Gastroesophageal sphincter (tissue), 4 donors: Measurements from ENCODE around the gene CLASRP. TPM values are rescaled to one million over a fixed set of nuclear protein-coding genes. Genes with fewer than 3 reads are reported as not detected.
A peak's percentile ranks its signal among the peaks of the same experiment; 100 is the strongest.
"Not testable (repeated sequence)": the region's sequence is repeated elsewhere in the genome, so short reads cannot be mapped to it uniquely, and the experiment has no call there.

Experiments used
- ATAC-seq: fragments of 150-250 bp; one replicate; pipeline ENCODE4 v1.9.1; 2016; ENCODE audit warnings: mild to moderate bottlenecking, moderate library complexity
- H3K27ac ChIP-seq, 4 donors: fragments of 200-600 bp; sonication (generic) in 3 of 4; 1 replicate in 3 of 4; 2 replicates in 1 of 4; pipeline ENCODE4 v1.5.1; 2016 to 2019
- H3K27me3 ChIP-seq: fragments of 200-600 bp; sonication (generic); one replicate; pipeline ENCODE4 v1.5.1; 2019
- H3K36me3 ChIP-seq, 2 donors: fragments of 200-600 bp; sonication (generic); one replicate each; pipeline ENCODE4 v1.5.1; 2019; ENCODE audit warnings: control low read depth in 1 of 2
- H3K4me1 ChIP-seq, 3 donors: fragments of 200-600 bp; sonication (generic); 1 replicate in 2 of 3; 2 replicates in 1 of 3; pipeline ENCODE4 v1.5.1; 2016 to 2019; ENCODE audit warnings: control low read depth in 2 of 3
- H3K4me3 ChIP-seq, 2 donors: fragments of 200-600 bp; sonication (generic); one replicate each; pipeline ENCODE4 v1.5.1; 2019; ENCODE audit warnings: mild to moderate bottlenecking in 1 of 2, moderate library complexity in 1 of 2
- H3K9me3 ChIP-seq, 3 donors: fragments of 200-600 bp; sonication (generic); one replicate each; pipeline ENCODE4 v1.5.1; 2017 to 2019; ENCODE audit warnings: control low read depth in 2 of 3
- EP300 ChIP-seq: sonication (generic); formaldehyde crosslinking; IDR thresholded peaks from one replicate; pipeline ENCODE4 v1.6.1; 2017; ENCODE audit warnings: antibody characterized with exemption, mild to moderate bottlenecking
- POLR2A ChIP-seq, 2 donors: fragments of 450-650 bp; IDR thresholded peaks; one replicate each; pipeline ENCODE4 v1.6.1; 2017; ENCODE audit warnings: antibody characterized with exemption in 2 of 2, mild to moderate bottlenecking in 2 of 2, moderate library complexity in 1 of 2
- POLR2AphosphoS5 ChIP-seq: sonication (generic); formaldehyde crosslinking; IDR thresholded peaks from one replicate; pipeline ENCODE4 v1.6.1; 2017; ENCODE audit warnings: antibody characterized with exemption
- WGBS, 2 donors: methylation state at CpG; one replicate each; pipeline ENCODE4 v1.1.5; 2018; ENCODE audit warnings: low coverage in 1 of 2; 5-methylcytosine and 5-hydroxymethylcytosine counted together
- total RNA-seq, 4 donors: library from RNA; depleted of rRNA; stranded (reverse); fragments of >200 nt; gene quantifications; one replicate each; pipeline ENCODE4 v1.1.0, GENCODE V29; 2016
- TF ChIP-seq, protein P1 (sequence below), 4 experiments: fragments of 200-600 bp in 2 of 4; fragments of 450-650 bp in 2 of 4; sonication (generic) in 1 of 4; IDR thresholded peaks; one replicate each; pipeline ENCODE4 v1.5.1; 2017 to 2019; ENCODE audit warnings: antibody characterized with exemption in 4 of 4, mild to moderate bottlenecking in 2 of 4, moderate library complexity in 2 of 4

Gene CLASRP
- total RNA-seq, 4 donors from 2014 or later: 33.6 to 82.5 (median 54.7) TPM

DNA sequence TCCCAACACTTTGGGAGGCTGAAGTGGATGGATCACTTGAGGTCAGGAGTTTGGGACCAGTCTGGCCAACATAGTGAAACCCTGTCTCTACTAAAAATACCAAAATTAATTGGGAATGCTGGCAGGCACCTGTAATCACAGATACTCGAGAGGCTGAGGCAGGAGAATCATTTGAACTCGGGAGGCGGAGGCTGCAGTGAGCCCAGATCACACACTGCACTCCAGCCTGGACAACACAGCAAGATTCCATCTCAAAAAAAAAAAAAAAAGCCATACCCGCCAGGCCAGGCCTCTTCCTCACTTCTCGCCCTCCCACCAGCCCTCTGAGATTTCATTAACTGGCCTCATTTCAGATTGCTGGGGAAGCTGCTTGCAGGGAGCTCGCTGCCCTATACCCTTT lies 45.3 kb upstream of the CLASRP start:
- H3K27me3 ChIP-seq: no peaks in the 10 kb centered on the region
- TF ChIP-seq EP300: no peak
- TF ChIP-seq, protein P1, sequence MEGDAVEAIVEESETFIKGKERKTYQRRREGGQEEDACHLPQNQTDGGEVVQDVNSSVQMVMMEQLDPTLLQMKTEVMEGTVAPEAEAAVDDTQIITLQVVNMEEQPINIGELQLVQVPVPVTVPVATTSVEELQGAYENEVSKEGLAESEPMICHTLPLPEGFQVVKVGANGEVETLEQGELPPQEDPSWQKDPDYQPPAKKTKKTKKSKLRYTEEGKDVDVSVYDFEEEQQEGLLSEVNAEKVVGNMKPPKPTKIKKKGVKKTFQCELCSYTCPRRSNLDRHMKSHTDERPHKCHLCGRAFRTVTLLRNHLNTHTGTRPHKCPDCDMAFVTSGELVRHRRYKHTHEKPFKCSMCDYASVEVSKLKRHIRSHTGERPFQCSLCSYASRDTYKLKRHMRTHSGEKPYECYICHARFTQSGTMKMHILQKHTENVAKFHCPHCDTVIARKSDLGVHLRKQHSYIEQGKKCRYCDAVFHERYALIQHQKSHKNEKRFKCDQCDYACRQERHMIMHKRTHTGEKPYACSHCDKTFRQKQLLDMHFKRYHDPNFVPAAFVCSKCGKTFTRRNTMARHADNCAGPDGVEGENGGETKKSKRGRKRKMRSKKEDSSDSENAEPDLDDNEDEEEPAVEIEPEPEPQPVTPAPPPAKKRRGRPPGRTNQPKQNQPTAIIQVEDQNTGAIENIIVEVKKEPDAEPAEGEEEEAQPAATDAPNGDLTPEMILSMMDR (IDR thresholded peaks at IDR 0.05): no peak
- TF ChIP-seq POLR2A (IDR thresholded peaks at IDR 0.05): no peak
- no peak for TF ChIP-seq POLR2AphosphoS5
- peaks cover 0 to 57% of the 10 kb centered on the region in 2 donors for H3K36me3 ChIP-seq
- no peak overlapping the region for H3K27ac ChIP-seq
- no peak overlapping the region for H3K4me3 ChIP-seq
- no peak for ATAC-seq
- H3K4me1 ChIP-seq: peaks cover 0 to 5% (median 0%) of the 10 kb centered on the region in 3 donors
- H3K9me3 ChIP-seq: no peaks in the 10 kb centered on the region
- 79 to 83% methylated on average over 3 to 6 of the region's 6 CpGs for WGBS, 2 donors

DNA sequence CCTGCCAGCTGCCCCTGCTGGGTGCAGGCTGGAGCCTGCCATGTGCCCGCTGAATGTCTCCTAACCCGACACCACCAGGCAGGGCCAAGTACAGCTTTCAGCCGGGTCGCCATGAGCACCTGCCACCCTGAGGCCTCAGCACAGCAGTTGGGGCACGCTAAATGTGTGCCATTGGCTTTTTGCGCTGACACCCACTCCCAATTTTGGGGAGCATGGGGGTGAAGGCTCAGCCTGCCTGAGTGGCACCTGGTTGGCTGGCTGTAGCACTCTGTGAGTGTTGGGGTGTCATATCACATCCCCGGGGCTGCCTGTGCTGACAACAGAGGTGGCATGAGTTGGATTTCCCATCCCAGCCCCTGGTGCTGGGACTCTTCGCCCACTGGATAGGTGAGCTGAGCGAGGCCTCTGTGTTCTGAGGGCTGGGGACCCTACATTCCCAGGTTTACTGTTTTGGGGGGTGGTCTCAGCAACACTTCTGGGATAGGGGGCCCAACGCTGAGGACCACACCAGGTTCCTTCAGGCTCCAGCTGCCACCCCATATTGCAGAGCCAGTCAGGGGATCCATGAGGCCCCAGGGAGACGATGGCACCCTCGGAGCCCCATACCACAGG lies 44.8 kb upstream of the CLASRP start:
- H3K4me1 ChIP-seq: peaks cover 0 to 1% (median 0%) of the 10 kb centered on the region in 3 donors
- TF ChIP-seq, protein P1 (IDR thresholded peaks at IDR 0.05): no peak
- TF ChIP-seq EP300 (no peak), POLR2AphosphoS5 (no peak), POLR2A (IDR thresholded peaks at IDR 0.05) (no peak)
- H3K9me3 ChIP-seq: no peaks in the 10 kb centered on the region
- no peak for ATAC-seq
- H3K36me3 ChIP-seq: peaks cover 0 to 52% of the 10 kb centered on the region in 2 donors
- H3K27ac ChIP-seq: no peak overlapping the region
- 83% methylated on average over 1 of the region's 12 CpGs; no CpG with 5 or more reads in 1 of the 2 donors for WGBS, 2 donors
- H3K27me3 ChIP-seq: no peaks in the 10 kb centered on the region
- H3K4me3 ChIP-seq: no peak overlapping the region

DNA sequence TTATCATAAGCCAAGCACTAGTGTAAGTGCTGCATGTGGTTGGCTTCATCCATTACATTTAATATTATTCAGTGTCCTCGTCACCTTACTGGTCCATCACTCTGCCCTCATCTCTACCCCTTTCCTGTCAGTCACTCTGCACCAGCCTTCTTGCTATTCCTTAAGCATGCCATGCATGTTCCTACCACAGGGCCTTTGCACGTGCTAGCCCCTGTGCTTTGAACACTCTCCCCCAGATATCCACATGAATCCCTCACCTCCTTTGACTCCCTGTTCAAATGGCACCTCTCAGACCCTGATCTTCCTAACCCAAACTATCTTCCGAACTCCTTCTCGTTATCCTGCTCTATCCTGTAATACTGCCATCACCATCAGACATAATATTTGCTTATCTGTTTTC lies 40.8 kb upstream of the CLASRP start:
- no peak for ATAC-seq
- no peaks in the 10 kb centered on the region for H3K9me3 ChIP-seq
- H3K27ac ChIP-seq: no peak overlapping the region
- H3K36me3 ChIP-seq: peaks cover 0 to 12% of the 10 kb centered on the region in 2 donors
- 81 to 86% methylated on average over 4 of the region's 4 CpGs for WGBS, 2 donors
- H3K4me3 ChIP-seq: no peak overlapping the region
- H3K27me3 ChIP-seq: no peaks in the 10 kb centered on the region
- no peak for TF ChIP-seq EP300
- no peak for TF ChIP-seq POLR2AphosphoS5
- TF ChIP-seq, protein P1 (IDR thresholded peaks at IDR 0.05): no peak
- TF ChIP-seq POLR2A (IDR thresholded peaks at IDR 0.05): no peak
- peaks cover 0 to 16% (median 0%) of the 10 kb centered on the region in 3 donors for H3K4me1 ChIP-seq

DNA sequence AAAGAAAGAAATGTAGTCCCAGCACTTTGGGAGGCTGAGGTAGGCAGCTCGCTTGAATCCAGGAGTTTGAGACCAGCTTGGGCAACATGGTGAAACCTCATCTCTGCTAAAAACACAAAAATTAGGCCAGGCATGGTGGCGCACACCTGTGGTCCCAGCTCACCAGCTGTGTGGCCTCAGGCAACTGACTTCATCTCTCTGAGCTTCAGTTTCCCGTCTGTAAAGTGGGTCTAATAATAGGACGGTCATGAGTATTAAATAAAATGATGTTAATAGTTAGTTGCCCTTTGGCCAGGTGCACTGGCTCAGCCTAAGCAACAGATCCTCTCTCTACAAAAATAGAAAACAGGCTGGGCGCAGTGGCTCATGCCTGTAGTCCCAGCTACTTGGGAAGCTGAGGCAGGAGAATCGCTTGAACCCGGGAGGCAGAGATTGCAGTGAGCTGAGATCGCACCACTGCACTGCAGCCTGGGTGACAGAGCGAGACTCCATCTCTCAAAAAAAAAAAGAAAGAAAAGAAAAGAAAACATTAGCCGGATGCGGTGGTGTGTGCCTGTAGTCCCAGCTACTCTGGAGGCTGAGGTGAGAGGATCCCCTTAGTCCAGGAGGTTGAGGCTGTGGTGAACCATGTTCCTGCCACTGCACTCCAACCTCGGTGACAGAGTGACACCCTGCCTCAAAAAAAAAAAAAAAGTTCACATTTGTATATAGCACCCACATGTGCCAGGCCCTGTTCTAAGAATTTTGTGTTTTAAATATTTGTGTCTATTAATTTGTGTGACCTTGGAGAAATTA lies 39.5 kb upstream of the CLASRP start:
- WGBS, 2 donors: 53 to 61% methylated on average over 6 to 10 of the region's 12 CpGs
- H3K4me3 ChIP-seq, H3K27ac ChIP-seq, ATAC-seq, H3K36me3 ChIP-seq, H3K27me3 ChIP-seq, H3K9me3 ChIP-seq: not testable (repeated sequence)
- peaks cover 0 to 16% (median 0%) of the 10 kb centered on the region in 3 donors for H3K4me1 ChIP-seq

DNA sequence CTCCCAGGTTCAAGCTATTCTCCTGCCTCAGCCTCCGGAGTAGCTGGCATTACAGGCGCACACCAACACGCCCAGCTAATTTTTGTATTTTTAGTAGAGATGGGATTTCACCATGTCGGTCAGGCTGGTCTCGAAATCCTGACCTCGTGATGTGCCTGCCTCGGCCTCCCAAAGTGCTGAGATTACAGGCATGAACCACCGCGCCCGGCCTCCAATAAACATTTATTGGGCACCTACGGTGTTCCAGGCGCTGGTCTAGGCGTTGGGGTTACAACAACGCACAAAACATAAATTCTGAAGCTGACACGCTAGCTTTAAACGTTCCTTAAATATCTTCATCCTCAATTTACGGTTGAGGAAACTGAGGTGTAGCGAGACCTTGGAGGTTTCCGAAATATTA lies 38.2 kb upstream of the CLASRP start:
- Histone ChIP-seq H3K27ac (peak overlapping the region in 3 of 4 donors; percentile 100), H3K4me3 (peak overlapping the region; percentile 4 to 89), H3K4me1 (peaks cover 0 to 16% (median 0%) of the 10 kb centered on the region in 3 donors), H3K36me3 (peaks cover 0 to 11% of the 10 kb centered on the region in 2 donors)
- H3K27me3 ChIP-seq, ATAC-seq, H3K9me3 ChIP-seq: not testable (repeated sequence)
- 54 to 67% methylated on average over 1 to 19 of the region's 19 CpGs for WGBS, 2 donors
